Heart left ventricle (tissue), 13 donors: ENCODE measurements around the gene TEX38.

Source experiments
- CTCF ChIP-seq, 12 donors: fragments of 200-600 bp; sonication (generic) in 4 of 12; IDR thresholded peaks; one replicate each; pipeline versions ENCODE4 v1.5.0 to v1.8.0; 2018 to 2022; ENCODE audit warnings: antibody characterized with exemption in 12 of 12, mild to moderate bottlenecking in 5 of 12
- POLR2A ChIP-seq, 2 donors: fragments of 450-650 bp; IDR thresholded peaks; one replicate each; pipeline ENCODE4 v1.6.1; 2017; ENCODE audit warnings: antibody characterized with exemption in 2 of 2, mild to moderate bottlenecking in 2 of 2, moderate library complexity in 2 of 2
- donor health status: ischemic (EF 13 %, LVEDD 7.1; RV severe dilation, severe dysfunction).
- donor health status: DM: no; HTN: yes; CAD: no.
- donor health status: DM: no; HTN: no; CAD: no.
- donor health status: ischemic (EF 25% LVEDD 6.9; RV normal size, moderate dysfunction).
- donor health status: ischemic (EF 25% LVEDD 5.7; RV mildly dilated, moderate dysfunction).
- donor health status: ischemic (EF 35%, LVEDD 5.7; RV mildly dilated, moderate dysfunction).
- donor health status: nonischemic (EF 11% LVEDD 7.7; RV severe dilation, severe dysfunction).
- donor health status: DM: yes; HTN: yes; CAD: no.
- donor health status: PGD.
- donor health status: ischemic (EF 29% LVEDD 5.4; RV normal size, mild dysfunction).
- donor health status: nonischemic (EF 23%, LVEDD 6.1; RV moderate dilation, normal function).

- TF ChIP-seq CTCF (IDR thresholded peaks at IDR 0.05) (no peak), POLR2A (IDR thresholded peaks at IDR 0.05) (no peak)
Observed at GRCh38 chr1:46670134-46670533, 1.5 kb upstream of the TEX38 start.
